PC-9 (cell line): Measurements from ENCODE around the gene KCNQ1OT1. TPM values are rescaled to one million over a fixed set of nuclear protein-coding genes. Genes with fewer than 3 reads are reported as not detected.

Experiments
- BruUV-seq: library from RNA; stranded (reverse); fragments of 400-500 nt; replicated peaks from 2 replicates; lab custom pipeline; 2021; lab: Mats Ljungman, UMichigan
- CTCF ChIA-PET: fragments of 300-600 bp; sonication (Branson Sonifier 250); formaldehyde crosslinking; loops from one replicate; lab custom pipeline; 2022; ENCODE audit warnings: antibody characterized with exemption; lab: Charles Lee
- POLR2A ChIA-PET: fragments of 300-600 bp; sonication (Branson Sonifier 250); formaldehyde crosslinking; loops from one replicate; lab custom pipeline; 2022; ENCODE audit warnings: antibody characterized with exemption; ENCODE audit not compliant: unreplicated experiment; lab: Charles Lee
- DNase-seq, 2 experiments: peaks; one replicate each; pipeline versions ENCODE4 v3.0.0 to v3.0.0-alpha.2; 2015 to 2022; ENCODE audit warnings: mixed read lengths in 1 of 2
- H2AFZ ChIP-seq: fragments of 200-600 bp; sonication (generic); 2 replicates; pipeline ENCODE4 v1.8.1; 2017; ENCODE audit warnings: antibody characterized with exemption
- H3F3A ChIP-seq: fragments of 200-600 bp; sonication (generic); 2 replicates; pipeline ENCODE4 v1.8.1; 2017; ENCODE audit warnings: antibody characterized with exemption, mild to moderate bottlenecking, low read depth; ENCODE audit not compliant: insufficient read depth
- H3K27ac ChIP-seq: fragments of 200-600 bp; sonication (generic); 2 replicates; pipeline ENCODE4 v1.6.1; 2016; ENCODE audit warnings: mixed run types
- H3K27me3 ChIP-seq: fragments of 200-600 bp; sonication (generic); 2 replicates; pipeline ENCODE4 v1.6.1; 2016; ENCODE audit warnings: low read depth, mixed run types; ENCODE audit not compliant: insufficient read depth
- H3K36me3 ChIP-seq: fragments of 200-600 bp; sonication (generic); 2 replicates; pipeline ENCODE4 v1.6.1; 2016; ENCODE audit warnings: low read depth, mixed run types
- H3K4me1 ChIP-seq: fragments of 200-600 bp; sonication (generic); replicated peaks from 2 replicates; pipeline ENCODE4 v1.6.1; 2016; ENCODE audit warnings: mixed run types; ENCODE audit not compliant: insufficient read depth
- H3K4me2 ChIP-seq: fragments of 200-600 bp; sonication (generic); 2 replicates; pipeline ENCODE4 v1.6.1; 2017; ENCODE audit warnings: mixed run types
- H3K4me3 ChIP-seq: fragments of 200-600 bp; sonication (generic); 2 replicates; pipeline ENCODE4 v1.6.1; 2016; ENCODE audit warnings: mixed run types
- H3K79me2 ChIP-seq: fragments of 200-600 bp; sonication (generic); 2 replicates; pipeline ENCODE4 v1.6.1; 2017; ENCODE audit warnings: low read depth, mixed run types
- H3K9me2 ChIP-seq: fragments of 200-600 bp; sonication (generic); 2 replicates; pipeline ENCODE4 v1.8.1; 2017; ENCODE audit warnings: mild to moderate bottlenecking; ENCODE audit not compliant: insufficient read depth
- H3K9me3 ChIP-seq: fragments of 200-600 bp; sonication (generic); 2 replicates; pipeline ENCODE4 v1.8.1; 2016; ENCODE audit warnings: low read depth; ENCODE audit not compliant: insufficient read depth
- H4K20me1 ChIP-seq: fragments of 200-600 bp; sonication (generic); 2 replicates; pipeline ENCODE4 v1.8.1; 2017; ENCODE audit not compliant: insufficient read depth
- CTCF ChIP-seq: fragments of 200-600 bp; sonication (generic); conservative IDR thresholded peaks from 2 replicates; pipeline ENCODE4 v1.6.1; 2017; ENCODE audit warnings: mixed run types, antibody characterized with exemption, mild to moderate bottlenecking, moderate library complexity
- EZH2 ChIP-seq: fragments of 200-600 bp; sonication (generic); IDR thresholded peaks from 2 replicates; pipeline ENCODE4 v1.8.0; 2017; ENCODE audit warnings: antibody characterized with exemption, low read depth
- intact Hi-C: fragments of 100-400 bp; cut with micrococcal nuclease; formaldehyde crosslinking; loops from one replicate; pipeline ENCODE4 v1.10.0; 2022; ENCODE audit not compliant: unreplicated experiment
- total RNA-seq: library from RNA; stranded (reverse); gene quantifications from 2 replicates; pipeline ENCODE4 v1.2.3, GENCODE V29; 2021

The KCNQ1OT1 gene
- total RNA-seq, 1 experiment from 2014 or later = 3.4 TPM

GRCh38 chr11:2599561-2600189 lies 100.1 kb downstream of the KCNQ1OT1 start:
- Histone ChIP-seq H3K9me2 (no peaks in the 10 kb centered on the region), H3K4me3 (no peak overlapping the region), H3K36me3 (no peaks in the 10 kb centered on the region), H3K79me2 (no peaks in the 10 kb centered on the region), H4K20me1 (no peaks in the 10 kb centered on the region), H3K4me2 (no peak overlapping the region), H3K27me3 (peaks cover 15% of the 10 kb centered on the region), H3K4me1 (no peaks in the 10 kb centered on the region), H3F3A (no peaks in the 10 kb centered on the region), H3K9me3 (no peaks in the 10 kb centered on the region), H3K27ac (no peak overlapping the region), H2AFZ (no peak overlapping the region)
- TF ChIP-seq CTCF (no peak), EZH2 (no peak)
- POLR2A ChIA-PET = no interaction called here
- no TSS peak for BruUV-seq
- intact Hi-C loops = no loop called here
- CTCF ChIA-PET = no interaction called here
- no peak for DNase-seq

- Histone ChIP-seq H3K9me2 (no peaks in the 10 kb centered on the region), H4K20me1 (no peaks in the 10 kb centered on the region), H3K36me3 (no peaks in the 10 kb centered on the region), H3K4me1 (no peaks in the 10 kb centered on the region), H3K4me2 (no peak overlapping the region), H3K9me3 (no peaks in the 10 kb centered on the region), H3K27me3 (peaks cover 39% of the 10 kb centered on the region), H3K27ac (no peak overlapping the region), H3K4me3 (no peak overlapping the region), H3K79me2 (no peaks in the 10 kb centered on the region), H3F3A (no peaks in the 10 kb centered on the region), H2AFZ (no peak overlapping the region)
- POLR2A ChIA-PET = no interaction called here
- CTCF ChIA-PET = no interaction called here
- intact Hi-C loops = no loop called here
- no peak for DNase-seq
- TF ChIP-seq EZH2 (no peak), CTCF (no peak)
- BruUV-seq = no TSS peak
These were observed 104.6 kb downstream of the KCNQ1OT1 start for GRCh38 chr11:2595204-2595603.

GRCh38 chr11:2594267-2594666 lies 105.5 kb downstream of the KCNQ1OT1 start:
- ChIA-PET CTCF (no interaction called here), POLR2A (no interaction called here)
- DNase-seq = no peak
- Histone ChIP-seq H3F3A (no peaks in the 10 kb centered on the region), H3K9me3 (no peaks in the 10 kb centered on the region), H3K36me3 (no peaks in the 10 kb centered on the region), H4K20me1 (no peaks in the 10 kb centered on the region), H3K79me2 (no peaks in the 10 kb centered on the region), H3K4me1 (no peaks in the 10 kb centered on the region), H3K4me2 (no peak overlapping the region), H3K27me3 (peaks cover 41% of the 10 kb centered on the region), H3K9me2 (no peaks in the 10 kb centered on the region), H3K4me3 (no peak overlapping the region), H2AFZ (no peak overlapping the region), H3K27ac (no peak overlapping the region)
- intact Hi-C loops = no loop called here
- TF ChIP-seq CTCF = no peak
- no peak for TF ChIP-seq EZH2
- no TSS peak for BruUV-seq
